ENCODE data around the gene LILRA5.
"Not testable (repeated sequence)": the region's sequence is repeated elsewhere in the genome, so short reads cannot be mapped to it uniquely, and the experiment has no call there.

LILRA5 gene

GRCh38 chr19:54325194-54325621, 12.2 kb upstream of the LILRA5 start:
- Mint-ChIP-seq H3K4me1 (ENCODE audit: low read depth) (peaks cover 15% of the 10 kb centered on the region), H3K27ac (no peak overlapping the region), H3K27me3 (ENCODE audit: low read depth) (peaks cover 23% of the 10 kb centered on the region), H3K9me3 (no peaks in the 10 kb centered on the region), H3K36me3 (ENCODE audit: low read depth) (no peaks in the 10 kb centered on the region), H3K4me3 (no peak overlapping the region)
- DNase-seq (ENCODE audit: low spot score): peak; percentile 21

GRCh38 chr19:54324071-54324470, 11.1 kb upstream of the LILRA5 start:
- no peaks in the 10 kb centered on the region for H3K36me3 Mint-ChIP-seq (ENCODE audit: low read depth)
- no peak for DNase-seq (ENCODE audit: low spot score)
- no peaks in the 10 kb centered on the region for H3K9me3 Mint-ChIP-seq
- H3K27me3 Mint-ChIP-seq (ENCODE audit: low read depth): peaks cover 28% of the 10 kb centered on the region
- peaks cover 16% of the 10 kb centered on the region for H3K4me1 Mint-ChIP-seq (ENCODE audit: low read depth)
- no peak overlapping the region for H3K27ac Mint-ChIP-seq
- no peak overlapping the region for H3K4me3 Mint-ChIP-seq

- H3K27ac Mint-ChIP-seq; DNase-seq (ENCODE audit: low spot score); H3K4me3 Mint-ChIP-seq; H3K36me3 Mint-ChIP-seq (ENCODE audit: low read depth); H3K9me3 Mint-ChIP-seq: not testable (repeated sequence)
- Mint-ChIP-seq H3K27me3 (ENCODE audit: low read depth) (peaks cover 29% of the 10 kb centered on the region), H3K4me1 (ENCODE audit: low read depth) (peaks cover 16% of the 10 kb centered on the region)
Measured at GRCh38 chr19:54322934-54323333, 10.0 kb upstream of the LILRA5 start.

GRCh38 chr19:54322295-54322694, 9.3 kb upstream of the LILRA5 start:
- not testable (repeated sequence) for H3K9me3 Mint-ChIP-seq; H3K36me3 Mint-ChIP-seq (ENCODE audit: low read depth); DNase-seq (ENCODE audit: low spot score); H3K4me3 Mint-ChIP-seq; H3K27ac Mint-ChIP-seq
- Mint-ChIP-seq H3K4me1 (ENCODE audit: low read depth) (peaks cover 13% of the 10 kb centered on the region), H3K27me3 (ENCODE audit: low read depth) (peaks cover 29% of the 10 kb centered on the region)

- Mint-ChIP-seq H3K36me3 (ENCODE audit: low read depth) (no peaks in the 10 kb centered on the region), H3K4me1 (ENCODE audit: low read depth) (peaks cover 1% of the 10 kb centered on the region), H3K4me3 (no peak overlapping the region), H3K9me3 (no peaks in the 10 kb centered on the region), H3K27me3 (ENCODE audit: low read depth) (peaks cover 32% of the 10 kb centered on the region), H3K27ac (no peak overlapping the region)
- no peak for DNase-seq (ENCODE audit: low spot score)
Measured at GRCh38 chr19:54319892-54320670, 7.1 kb upstream of the LILRA5 start.

- Mint-ChIP-seq H3K9me3 (no peaks in the 10 kb centered on the region), H3K4me1 (ENCODE audit: low read depth) (peaks cover 1% of the 10 kb centered on the region), H3K27me3 (ENCODE audit: low read depth) (peaks cover 27% of the 10 kb centered on the region), H3K4me3 (no peak overlapping the region), H3K27ac (no peak overlapping the region), H3K36me3 (ENCODE audit: low read depth) (no peaks in the 10 kb centered on the region)
- no peak for DNase-seq (ENCODE audit: low spot score)
Measured at GRCh38 chr19:54319049-54319448, 6.1 kb upstream of the LILRA5 start.

- Mint-ChIP-seq H3K27ac (no peak overlapping the region), H3K27me3 (ENCODE audit: low read depth) (peaks cover 30% of the 10 kb centered on the region), H3K9me3 (no peaks in the 10 kb centered on the region), H3K4me3 (no peak overlapping the region), H3K36me3 (ENCODE audit: low read depth) (no peaks in the 10 kb centered on the region), H3K4me1 (ENCODE audit: low read depth) (peaks cover 1% of the 10 kb centered on the region)
- no peak for DNase-seq (ENCODE audit: low spot score)
Measured at GRCh38 chr19:54317965-54318240, 4.9 kb upstream of the LILRA5 start.

GRCh38 chr19:54317108-54317964, 4.4 kb upstream of the LILRA5 start:
- H3K27me3 Mint-ChIP-seq (ENCODE audit: low read depth): peaks cover 35% of the 10 kb centered on the region
- no peak overlapping the region for H3K4me3 Mint-ChIP-seq
- H3K4me1 Mint-ChIP-seq (ENCODE audit: low read depth): peaks cover 1% of the 10 kb centered on the region
- H3K9me3 Mint-ChIP-seq: no peaks in the 10 kb centered on the region
- H3K36me3 Mint-ChIP-seq (ENCODE audit: low read depth): no peaks in the 10 kb centered on the region
- H3K27ac Mint-ChIP-seq: no peak overlapping the region
- DNase-seq (ENCODE audit: low spot score): no peak

GRCh38 chr19:54316746-54317107, 3.8 kb upstream of the LILRA5 start:
- DNase-seq (ENCODE audit: low spot score): no peak

GRCh38 chr19:54315956-54316355, 3.0 kb upstream of the LILRA5 start:
- DNase-seq (ENCODE audit: low spot score): no peak
- H3K4me1 Mint-ChIP-seq (ENCODE audit: low read depth): peaks cover 1% of the 10 kb centered on the region
- H3K27me3 Mint-ChIP-seq (ENCODE audit: low read depth): peaks cover 26% of the 10 kb centered on the region
- no peak overlapping the region for H3K4me3 Mint-ChIP-seq
- no peaks in the 10 kb centered on the region for H3K36me3 Mint-ChIP-seq (ENCODE audit: low read depth)
- H3K27ac Mint-ChIP-seq: no peak overlapping the region
- no peaks in the 10 kb centered on the region for H3K9me3 Mint-ChIP-seq

More at GRCh38 chr19:54316746-54317107, 3.8 kb upstream of the LILRA5 start:
- Mint-ChIP-seq H3K4me1 (ENCODE audit: low read depth) (peaks cover 1% of the 10 kb centered on the region), H3K27ac (no peak overlapping the region), H3K9me3 (no peaks in the 10 kb centered on the region), H3K27me3 (ENCODE audit: low read depth) (peaks cover 30% of the 10 kb centered on the region), H3K4me3 (no peak overlapping the region), H3K36me3 (ENCODE audit: low read depth) (no peaks in the 10 kb centered on the region)

GRCh38 chr19:54312011-54312410, 955 bp downstream of the LILRA5 start:
- peaks cover 14% of the 10 kb centered on the region for H3K27me3 Mint-ChIP-seq (ENCODE audit: low read depth)
- no peaks in the 10 kb centered on the region for H3K4me1 Mint-ChIP-seq (ENCODE audit: low read depth)
- DNase-seq (ENCODE audit: low spot score): no peak
- no peak overlapping the region for H3K27ac Mint-ChIP-seq
- H3K4me3 Mint-ChIP-seq: no peak overlapping the region
- no peaks in the 10 kb centered on the region for H3K9me3 Mint-ChIP-seq
- H3K36me3 Mint-ChIP-seq (ENCODE audit: low read depth): no peaks in the 10 kb centered on the region

- peaks cover 14% of the 10 kb centered on the region for H3K27me3 Mint-ChIP-seq (ENCODE audit: low read depth)
- no peak overlapping the region for H3K4me3 Mint-ChIP-seq
- no peaks in the 10 kb centered on the region for H3K9me3 Mint-ChIP-seq
- H3K4me1 Mint-ChIP-seq (ENCODE audit: low read depth): no peaks in the 10 kb centered on the region
- H3K36me3 Mint-ChIP-seq (ENCODE audit: low read depth): no peaks in the 10 kb centered on the region
- H3K27ac Mint-ChIP-seq: no peak overlapping the region
- no peak for DNase-seq (ENCODE audit: low spot score)
Measured at GRCh38 chr19:54311486-54311885, 1.5 kb downstream of the LILRA5 start.

GRCh38 chr19:54310543-54310942, 2.4 kb downstream of the LILRA5 start:
- H3K4me1 Mint-ChIP-seq (ENCODE audit: low read depth): no peaks in the 10 kb centered on the region
- H3K27ac Mint-ChIP-seq: no peak overlapping the region

GRCh38 chr19:54309811-54310210, 3.2 kb downstream of the LILRA5 start:
- Mint-ChIP-seq H3K4me1 (ENCODE audit: low read depth) (peaks cover 3% of the 10 kb centered on the region), H3K27ac (no peak overlapping the region), H3K27me3 (ENCODE audit: low read depth) (peaks cover 12% of the 10 kb centered on the region), H3K4me3 (no peak overlapping the region), H3K9me3 (no peaks in the 10 kb centered on the region), H3K36me3 (ENCODE audit: low read depth) (no peaks in the 10 kb centered on the region)
- no peak for DNase-seq (ENCODE audit: low spot score)

More at GRCh38 chr19:54310543-54310942, 2.4 kb downstream of the LILRA5 start:
- no peak for DNase-seq (ENCODE audit: low spot score)
- H3K9me3 Mint-ChIP-seq: no peaks in the 10 kb centered on the region
- H3K4me3 Mint-ChIP-seq: no peak overlapping the region
- H3K27me3 Mint-ChIP-seq (ENCODE audit: low read depth): peaks cover 14% of the 10 kb centered on the region
- no peaks in the 10 kb centered on the region for H3K36me3 Mint-ChIP-seq (ENCODE audit: low read depth)
